Activated CD4-positive, alpha-beta T cell treated with anti-CD3 and anti-CD28 coated beads, Interleukin-2, amount 10 ng/mL, durations not matched to agents 24 days and 14 days (primary cell): ENCODE measurements around the gene SERINC1. TPM values are rescaled to one million over a fixed set of nuclear protein-coding genes. Genes with fewer than 3 reads are reported as not detected.
A peak's percentile ranks its signal among the peaks of the same experiment; 100 is the strongest.
"Not testable (repeated sequence)": the region's sequence is repeated elsewhere in the genome, so short reads cannot be mapped to it uniquely, and the experiment has no call there.

Experiments
- DNase-seq: peaks from one replicate; pipeline ENCODE4 v3.0.0; 2022
- H3K27ac Mint-ChIP-seq: one replicate; pipeline ENCODE4 v1.8.0; 2022; ENCODE audit warnings: mild to moderate bottlenecking, mixed read lengths
- H3K27me3 Mint-ChIP-seq: one replicate; pipeline ENCODE4 v1.8.0; 2022; ENCODE audit warnings: mixed read lengths
- H3K36me3 Mint-ChIP-seq: one replicate; pipeline ENCODE4 v1.8.0; 2022; ENCODE audit warnings: low read depth, mild to moderate bottlenecking, mixed read lengths
- H3K4me1 Mint-ChIP-seq: one replicate; pipeline ENCODE4 v1.8.0; 2021; ENCODE audit warnings: mixed read lengths
- H3K4me3 Mint-ChIP-seq: one replicate; pipeline ENCODE4 v1.8.0; 2022; ENCODE audit warnings: mild to moderate bottlenecking, moderate library complexity, mixed read lengths
- H3K9me3 Mint-ChIP-seq: one replicate; pipeline ENCODE4 v1.8.0; 2021; ENCODE audit warnings: mixed read lengths
- intact Hi-C: fragments of 100-400 bp; cut with micrococcal nuclease; formaldehyde crosslinking; loops from one replicate; pipeline ENCODE4 v1.15.1; 2023
- total RNA-seq: library from RNA; stranded (reverse); gene quantifications from 2 replicates; pipeline ENCODE4 v1.2.3, GENCODE V29; 2022

Gene SERINC1
- total RNA-seq, result 38.6 and 40.9 TPM in 2 replicates

DNA sequence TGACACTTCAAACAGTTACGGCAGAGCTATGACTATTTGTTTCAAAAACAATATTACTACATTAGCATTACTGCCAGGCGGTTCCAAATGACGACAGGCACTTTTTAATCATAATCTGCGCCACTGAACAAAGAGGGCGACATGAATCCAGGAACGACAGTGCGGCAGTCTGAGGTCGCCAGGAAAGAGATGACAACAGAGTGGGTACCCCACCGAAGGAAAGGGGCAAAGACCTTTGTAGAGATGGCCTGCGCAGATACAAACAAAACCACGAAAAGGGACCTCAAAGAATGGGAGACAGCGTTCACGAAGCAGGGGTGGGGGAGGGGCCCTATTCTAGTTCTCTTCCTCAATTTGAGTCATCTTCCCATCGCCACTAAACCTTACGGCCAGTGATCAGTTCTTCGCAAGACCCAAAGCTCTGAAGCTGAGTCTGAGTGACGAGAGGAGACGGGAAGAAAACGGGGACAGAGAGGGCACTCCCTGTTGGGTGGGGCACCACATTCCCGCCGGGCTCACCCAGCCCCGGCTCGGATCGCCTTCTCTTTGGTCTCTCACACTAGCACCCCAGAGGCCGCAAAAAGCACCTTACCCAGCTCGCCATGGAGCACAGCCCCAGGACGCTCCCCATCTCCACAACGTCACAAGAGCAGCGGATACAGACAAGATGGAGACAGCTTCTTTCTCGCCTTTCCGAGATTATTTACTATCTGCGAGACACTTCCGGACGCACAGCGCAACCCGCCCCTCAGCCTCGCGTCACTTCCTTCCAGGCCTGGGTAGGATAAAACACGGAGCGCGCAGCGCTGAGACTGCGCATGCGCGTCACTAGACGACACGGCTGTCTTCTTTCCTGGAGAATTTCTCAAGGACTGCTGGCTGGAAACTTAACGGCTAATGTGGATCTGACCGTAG, at the start of gene SERINC1:
Gene SERINC1 (minus strand): TSS at position 701 of the 915 bp plus-strand sequence. CDS start 70 bp downstream, at position 631.
- Mint-ChIP-seq H3K36me3 (peaks cover 10% of the 10 kb centered on the region), H3K27ac (peak within 1 kb of the TSS; percentile 99), H3K4me1 (peaks cover 21% of the 10 kb centered on the region), H3K9me3 (no peaks in the 10 kb centered on the region), H3K27me3 (no peaks in the 10 kb centered on the region), H3K4me3 (peak within 1 kb of the TSS; percentile 99)
- intact Hi-C loops, result loop anchor here (1.0 to 10.0 kb wide), 5 partner anchors 72 to 1137 kb away; partner anchors contain the start of genes HSF2, PKIB and TBC1D32
- peak; percentile 97 for DNase-seq

GRCh38 chr6:122511193-122511924, 39.8 kb upstream of the SERINC1 start:
- Mint-ChIP-seq H3K27ac (no peak overlapping the region), H3K9me3 (peaks cover 10% of the 10 kb centered on the region), H3K36me3 (no peaks in the 10 kb centered on the region), H3K4me3 (no peak overlapping the region), H3K4me1 (no peaks in the 10 kb centered on the region), H3K27me3 (peaks cover under 1% of the 10 kb centered on the region)
- no peak for DNase-seq
- intact Hi-C loops, result no loop called here

GRCh38 chr6:122505170-122505569, 33.6 kb upstream of the SERINC1 start:
- H3K27ac Mint-ChIP-seq, H3K4me1 Mint-ChIP-seq, intact Hi-C loops, DNase-seq, H3K27me3 Mint-ChIP-seq, H3K36me3 Mint-ChIP-seq, H3K4me3 Mint-ChIP-seq: not testable (repeated sequence)
- H3K9me3 Mint-ChIP-seq, result peaks cover 17% of the 10 kb centered on the region

DNA sequence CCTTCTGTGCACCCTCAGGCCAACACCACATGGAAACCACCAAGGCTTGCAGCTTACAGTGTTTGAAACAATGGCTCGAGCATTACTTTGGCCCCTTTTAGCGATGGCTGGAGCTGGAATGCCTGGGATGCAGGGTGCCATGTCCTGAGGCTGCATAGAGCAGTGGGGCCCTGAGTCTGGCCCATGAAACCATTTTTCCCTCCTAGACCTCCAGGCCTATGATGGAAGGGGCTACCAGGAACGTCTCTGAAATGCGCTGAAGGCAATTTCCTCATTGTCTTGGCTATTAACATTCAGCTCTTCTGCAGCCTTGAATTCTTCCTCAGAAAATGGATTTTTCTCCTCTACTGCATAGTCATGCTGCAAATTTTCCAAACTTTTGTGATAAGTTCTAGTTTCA, 29.9 kb upstream of the SERINC1 start:
- Mint-ChIP-seq H3K4me3 (no peak overlapping the region), H3K9me3 (peaks cover 27% of the 10 kb centered on the region), H3K27ac (no peak overlapping the region), H3K4me1 (no peaks in the 10 kb centered on the region), H3K27me3 (peaks cover 10% of the 10 kb centered on the region), H3K36me3 (no peaks in the 10 kb centered on the region)
- intact Hi-C loops, result no loop called here
- DNase-seq, result no peak

- H3K27ac Mint-ChIP-seq, result no peak overlapping the region
- intact Hi-C loops, result no loop called here
Measured at GRCh38 chr6:122495612-122496011, 24.0 kb upstream of the SERINC1 start.

DNA sequence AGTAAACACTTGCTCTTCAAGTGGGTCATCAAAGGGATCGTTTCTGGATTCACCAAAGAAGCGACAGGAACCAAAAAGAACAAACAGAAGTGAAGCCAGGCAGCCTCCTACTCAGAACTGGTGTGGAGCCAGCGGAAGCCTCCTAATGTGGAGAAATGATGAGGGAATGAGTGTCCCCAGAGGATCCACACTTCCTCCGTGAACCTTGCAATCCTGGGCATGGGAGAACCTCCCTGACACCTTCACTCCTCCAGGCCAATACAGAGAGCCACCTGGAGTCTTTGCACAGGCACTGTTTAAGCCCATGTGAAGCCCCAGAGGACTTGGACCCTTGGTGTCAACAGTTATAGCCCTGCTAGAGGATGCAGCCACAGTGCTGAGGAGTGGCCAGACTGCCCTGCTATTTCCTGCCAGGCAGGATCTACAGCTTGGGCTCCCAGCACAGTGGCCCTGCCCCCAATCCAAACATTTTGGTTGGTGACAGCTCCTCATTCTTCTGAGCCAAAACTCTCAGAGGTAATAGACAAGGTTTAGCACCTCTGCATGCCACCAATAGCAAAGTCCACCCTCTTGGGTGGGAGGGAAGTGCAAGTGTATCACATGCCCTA, 23.2 kb upstream of the SERINC1 start:
- no peak overlapping the region for H3K27ac Mint-ChIP-seq
- H3K4me1 Mint-ChIP-seq, result peaks cover 9% of the 10 kb centered on the region
- intact Hi-C loops, result loop anchor here (5.0 kb wide), 1 partner anchor 343 kb away; no protein-coding TSS in a partner anchor
- H3K36me3 Mint-ChIP-seq, result peaks cover 1% of the 10 kb centered on the region
- no peak for DNase-seq
- peaks cover 10% of the 10 kb centered on the region for H3K27me3 Mint-ChIP-seq
- no peak overlapping the region for H3K4me3 Mint-ChIP-seq
- H3K9me3 Mint-ChIP-seq, result peaks cover 19% of the 10 kb centered on the region

More at GRCh38 chr6:122495612-122496011, 24.0 kb upstream of the SERINC1 start:
- DNase-seq, result peak; percentile 62
- peaks cover 10% of the 10 kb centered on the region for H3K27me3 Mint-ChIP-seq
- peaks cover 1% of the 10 kb centered on the region for H3K36me3 Mint-ChIP-seq
- H3K9me3 Mint-ChIP-seq, result peaks cover 21% of the 10 kb centered on the region
- no peak overlapping the region for H3K4me3 Mint-ChIP-seq
- peaks cover 9% of the 10 kb centered on the region for H3K4me1 Mint-ChIP-seq

DNA sequence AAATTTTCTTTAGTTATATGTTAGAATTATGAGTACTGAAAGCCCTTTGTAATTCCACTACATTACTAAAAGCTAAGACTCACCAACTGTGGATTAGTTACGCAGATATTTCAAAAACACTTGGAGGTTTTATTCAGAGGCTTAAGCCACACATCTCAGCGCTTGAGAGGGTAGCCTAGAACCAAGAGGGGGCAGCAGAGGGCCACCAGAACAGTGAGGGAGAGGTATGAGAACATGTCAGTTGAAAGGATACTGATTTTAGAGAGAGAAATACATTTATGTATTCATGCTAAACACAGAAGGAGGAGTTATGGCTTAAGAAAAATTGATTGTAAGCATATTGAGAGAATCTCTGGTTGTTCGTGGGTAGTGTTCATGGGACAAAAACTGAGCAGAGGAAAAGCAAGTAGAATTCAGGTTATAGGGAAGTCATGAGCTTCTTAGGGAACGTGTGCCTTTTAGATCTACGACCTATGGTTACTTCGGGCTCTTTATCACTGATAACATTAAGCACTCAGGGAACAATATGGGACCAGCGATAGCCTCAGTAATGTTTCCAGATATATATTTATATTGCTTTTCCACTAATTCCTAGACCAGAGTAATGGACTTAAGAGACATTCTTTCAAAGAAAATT, 20.4 kb upstream of the SERINC1 start:
- Mint-ChIP-seq H3K4me3 (no peak overlapping the region), H3K36me3 (peaks cover 1% of the 10 kb centered on the region), H3K9me3 (peaks cover 3% of the 10 kb centered on the region), H3K27ac (no peak overlapping the region), H3K27me3 (no peaks in the 10 kb centered on the region), H3K4me1 (peaks cover 9% of the 10 kb centered on the region)
- DNase-seq, result peak; percentile 91
- intact Hi-C loops, result loop anchor here (1.0 to 5.0 kb wide), 2 partner anchors 38 to 345 kb away; no protein-coding TSS in a partner anchor

DNA sequence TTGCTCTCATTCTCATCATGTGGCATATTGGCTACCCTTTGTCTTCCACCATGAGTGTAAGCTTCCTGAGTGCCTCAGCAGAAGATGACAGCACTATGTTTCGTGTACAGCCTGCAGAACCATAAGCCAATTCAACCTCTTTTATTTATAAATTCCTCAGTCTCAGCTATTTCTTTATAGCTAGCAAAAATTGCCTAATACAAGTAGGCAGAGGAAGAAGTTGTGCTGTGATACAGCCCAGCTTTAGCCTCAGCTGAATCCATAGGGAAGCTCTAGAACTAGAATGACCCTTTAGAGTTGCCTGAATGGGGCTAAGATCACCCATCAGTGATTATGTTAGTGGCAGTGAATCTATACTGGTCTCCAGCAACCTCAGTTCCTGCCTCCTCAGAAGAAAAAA, 19.0 kb upstream of the SERINC1 start:
- H3K4me1 Mint-ChIP-seq, result peaks cover 6% of the 10 kb centered on the region
- H3K27me3 Mint-ChIP-seq, result no peaks in the 10 kb centered on the region
- intact Hi-C loops, result loop anchor here (5.0 kb wide), 1 partner anchor 347 kb away; no protein-coding TSS in a partner anchor

DNA sequence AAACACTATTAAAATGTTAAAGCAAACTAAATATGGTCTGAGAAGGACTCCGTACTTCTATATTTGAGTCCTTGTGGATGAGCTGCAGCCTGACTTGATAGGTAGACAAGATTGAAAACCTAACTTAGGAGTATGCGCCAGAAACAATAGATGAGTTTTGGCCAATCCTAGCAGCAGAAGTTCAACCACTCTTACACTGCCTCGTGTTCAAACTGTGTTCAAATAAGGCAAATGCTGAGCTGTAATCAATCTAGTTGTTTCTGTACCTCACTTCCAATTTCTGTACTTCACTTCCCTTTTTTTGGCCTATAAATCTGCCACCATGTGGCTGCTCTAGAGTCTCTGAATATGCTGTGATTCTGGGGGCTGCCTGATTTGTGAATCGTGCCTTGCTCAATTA, 13.2 kb upstream of the SERINC1 start:
- Mint-ChIP-seq H3K4me1 (no peaks in the 10 kb centered on the region), H3K27ac (no peak overlapping the region), H3K9me3 (no peaks in the 10 kb centered on the region), H3K27me3 (no peaks in the 10 kb centered on the region), H3K36me3 (no peaks in the 10 kb centered on the region), H3K4me3 (no peak overlapping the region)
- DNase-seq, result no peak
- intact Hi-C loops, result no loop called here

More for the DNA sequence above, 19.0 kb upstream of the SERINC1 start:
- Mint-ChIP-seq H3K27ac (no peak overlapping the region), H3K4me3 (no peak overlapping the region), H3K36me3 (peaks cover 1% of the 10 kb centered on the region), H3K9me3 (no peaks in the 10 kb centered on the region)
- no peak for DNase-seq

- Mint-ChIP-seq H3K4me1 (no peaks in the 10 kb centered on the region), H3K4me3 (no peak overlapping the region), H3K36me3 (no peaks in the 10 kb centered on the region), H3K27ac (no peak overlapping the region), H3K27me3 (no peaks in the 10 kb centered on the region), H3K9me3 (no peaks in the 10 kb centered on the region)
- intact Hi-C loops, result no loop called here
- DNase-seq, result no peak
Measured at GRCh38 chr6:122482750-122483080, 11.1 kb upstream of the SERINC1 start.

GRCh38 chr6:122476131-122476530, 4.5 kb upstream of the SERINC1 start:
- Mint-ChIP-seq H3K27me3 (no peaks in the 10 kb centered on the region), H3K4me1 (peaks cover 3% of the 10 kb centered on the region), H3K36me3 (peaks cover under 1% of the 10 kb centered on the region), H3K9me3 (no peaks in the 10 kb centered on the region), H3K4me3 (no peak overlapping the region), H3K27ac (no peak overlapping the region)
- intact Hi-C loops, result loop anchor here (1.0 to 10.0 kb wide), 3 partner anchors 54 to 1141 kb away; partner anchors contain the start of gene TBC1D32
- DNase-seq, result no peak

DNA sequence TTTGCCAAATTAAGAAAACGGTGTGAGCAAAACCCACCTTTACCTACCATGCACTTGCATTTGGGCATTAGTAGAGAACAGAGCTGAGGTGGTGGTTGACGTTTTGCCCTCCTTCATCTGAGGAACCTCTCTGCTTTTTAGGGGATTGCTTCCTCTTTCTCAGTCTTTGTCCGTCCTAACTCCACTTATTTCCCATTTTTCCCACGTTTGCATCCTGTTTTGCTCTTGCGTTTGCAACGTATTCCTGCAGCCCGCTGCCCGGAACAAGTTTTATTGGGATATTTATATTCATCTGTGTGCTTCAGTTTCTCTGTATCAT, 374 bp upstream of the SERINC1 start:
- H3K4me3 Mint-ChIP-seq, result peak overlapping the region; percentile 99
- no peaks in the 10 kb centered on the region for H3K9me3 Mint-ChIP-seq
- intact Hi-C loops, result loop anchor here (10.0 kb wide), 2 partner anchors 263 to 1137 kb away; partner anchors contain the start of gene TBC1D32
- no peaks in the 10 kb centered on the region for H3K27me3 Mint-ChIP-seq
- DNase-seq, result no peak
- peaks cover 6% of the 10 kb centered on the region for H3K36me3 Mint-ChIP-seq
- peak overlapping the region; percentile 99 for H3K27ac Mint-ChIP-seq
- peaks cover 19% of the 10 kb centered on the region for H3K4me1 Mint-ChIP-seq

DNA sequence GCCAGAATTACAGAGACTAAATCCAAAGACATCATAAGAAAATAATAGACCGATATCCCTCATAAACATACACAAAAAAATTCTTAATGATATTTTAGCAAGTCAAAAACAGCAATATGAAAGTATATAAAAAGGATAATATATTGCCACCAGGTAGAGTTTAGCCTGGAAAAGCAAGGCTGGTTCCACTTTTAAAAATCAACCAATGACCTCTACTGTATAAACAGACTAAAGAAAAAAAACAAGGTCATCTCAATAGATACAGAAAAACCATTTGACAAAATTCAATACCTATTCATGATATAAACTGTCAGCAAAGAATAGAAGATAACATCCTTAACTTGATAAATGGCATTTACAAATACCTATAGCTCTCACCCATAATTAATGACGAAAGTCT, 9.7 kb downstream of the SERINC1 start:
- intact Hi-C loops, result no loop called here
- H3K27me3 Mint-ChIP-seq, result no peaks in the 10 kb centered on the region
- no peak overlapping the region for H3K4me3 Mint-ChIP-seq
- peaks cover 24% of the 10 kb centered on the region for H3K4me1 Mint-ChIP-seq
- H3K27ac Mint-ChIP-seq, result no peak overlapping the region
- H3K36me3 Mint-ChIP-seq, result peaks cover 33% of the 10 kb centered on the region
- H3K9me3 Mint-ChIP-seq, result no peaks in the 10 kb centered on the region
- no peak for DNase-seq
